Activated CD4-positive, alpha-beta T cell treated with anti-CD3 and anti-CD28 coated beads for 24 hours (primary cell): ENCODE data around the gene GCLC.

Experiments
- DNase-seq, 2 donors: peaks; one replicate each; pipeline ENCODE4 v3.0.0-alpha.2; 2020; ENCODE audit warnings: low read depth in 2 of 2

Gene GCLC

DNA sequence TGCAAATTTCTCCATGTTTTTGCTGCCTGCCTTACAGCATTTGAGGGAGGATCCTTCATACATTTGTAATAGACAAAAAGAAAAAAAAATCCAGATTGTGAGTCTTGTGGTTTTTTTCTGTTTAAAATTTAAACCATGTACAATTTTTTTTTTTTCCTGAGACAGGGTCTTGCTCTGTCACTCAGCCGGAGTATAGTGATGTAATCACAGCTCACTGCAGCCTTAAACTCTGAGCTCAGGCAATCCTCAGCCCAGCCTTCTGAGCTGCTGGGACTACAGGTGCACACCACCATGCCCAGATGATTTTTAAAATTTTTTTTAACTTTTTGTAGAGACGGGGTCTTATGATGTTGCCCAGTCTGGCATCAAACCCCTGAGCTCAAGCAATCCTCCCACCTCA lies 97.0 kb downstream of the GCLC start:
- DNase-seq, result no peak
